ENCODE results near the gene LPCAT1.
"Not testable (repeated sequence)": the region's sequence is repeated elsewhere in the genome, so short reads cannot be mapped to it uniquely, and the experiment has no call there.

Gene LPCAT1

DNA sequence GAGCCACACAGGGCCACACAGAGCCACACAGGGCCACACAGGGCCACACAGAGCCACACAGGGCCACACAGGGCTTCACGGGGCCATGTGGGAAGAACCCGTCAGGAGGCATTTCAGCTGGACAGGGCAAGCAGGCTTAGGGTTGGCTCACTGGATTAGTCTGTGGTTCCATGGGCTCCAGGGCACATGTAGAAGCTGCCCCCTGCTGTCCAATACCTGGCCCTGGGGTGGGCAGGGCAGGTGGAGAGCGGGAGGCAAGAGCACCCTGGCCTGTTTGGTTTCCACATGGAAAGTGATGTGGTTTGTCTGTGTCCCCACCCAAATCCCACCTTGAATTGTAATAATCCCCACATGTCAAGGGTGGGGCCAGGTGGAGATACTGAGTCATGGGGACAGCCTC, 16.4 kb upstream of the LPCAT1 start:
- DNase-seq: no peak

- not testable (repeated sequence) for DNase-seq
Observed at GRCh38 chr5:1539393-1540161, 15.8 kb upstream of the LPCAT1 start.

DNA sequence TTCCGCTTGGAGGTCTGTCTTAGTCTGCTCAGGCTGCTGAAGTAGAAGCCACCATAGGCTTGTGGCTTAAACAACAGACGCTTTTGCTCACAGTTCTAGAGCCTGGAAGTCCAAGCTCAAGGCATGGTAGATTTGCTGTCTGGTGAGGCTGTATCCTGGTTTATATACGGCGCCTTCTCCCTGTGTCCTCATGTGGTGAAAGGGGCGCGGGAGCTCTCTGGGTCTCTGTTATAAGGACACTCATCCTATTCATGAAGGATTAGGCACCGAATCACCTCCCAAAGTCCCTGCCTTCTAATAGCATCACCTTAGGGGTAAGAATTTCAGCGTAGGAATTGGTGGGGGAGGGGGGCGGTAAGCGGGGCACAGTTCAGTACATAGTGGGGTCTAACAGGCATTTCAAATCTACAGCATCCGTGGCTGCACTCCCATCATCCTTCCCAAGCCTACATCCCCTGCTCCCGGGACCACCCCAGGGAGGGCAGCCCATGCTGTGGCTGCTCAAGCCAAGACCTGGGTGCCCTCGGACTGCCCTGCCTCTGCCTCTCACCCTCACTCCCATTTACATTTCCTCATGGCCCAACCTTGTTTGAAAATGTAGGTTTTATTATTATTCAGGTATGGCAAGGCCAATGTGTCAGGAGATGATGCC, 15.1 kb upstream of the LPCAT1 start:
- DNase-seq: no peak

GRCh38 chr5:1538276-1538675, 14.5 kb upstream of the LPCAT1 start:
- DNase-seq: no peak

GRCh38 chr5:1537603-1538154, 13.9 kb upstream of the LPCAT1 start:
- no peak for DNase-seq

- DNase-seq: no peak
Observed at GRCh38 chr5:1536871-1537602, 13.3 kb upstream of the LPCAT1 start.

DNA sequence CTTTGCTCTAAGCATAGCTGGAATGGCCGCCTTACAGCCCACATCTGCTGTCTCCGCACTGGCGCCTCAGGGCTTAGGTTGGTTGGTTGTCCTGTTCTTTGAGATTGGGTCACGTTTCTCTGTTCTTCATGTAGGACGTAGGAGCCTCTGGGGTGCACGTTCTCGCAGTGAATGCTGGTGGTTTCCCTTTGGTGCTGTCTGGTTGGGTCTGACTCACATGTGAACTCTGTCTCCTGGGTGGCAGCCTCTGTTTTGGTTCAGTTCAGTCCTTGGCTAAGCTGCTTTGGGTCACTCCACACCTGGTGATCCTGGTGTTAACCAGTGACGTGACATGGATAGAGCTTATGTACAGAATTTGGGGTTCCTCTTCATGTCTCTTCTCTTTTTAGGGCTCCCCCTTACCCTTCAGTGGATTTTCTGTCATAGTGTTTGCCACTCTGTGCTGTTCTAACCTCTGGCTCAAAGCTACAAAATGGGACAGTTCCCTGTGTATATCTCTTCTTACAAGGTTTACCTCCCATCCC, 12.6 kb upstream of the LPCAT1 start:
- DNase-seq: peak; percentile 77

DNA sequence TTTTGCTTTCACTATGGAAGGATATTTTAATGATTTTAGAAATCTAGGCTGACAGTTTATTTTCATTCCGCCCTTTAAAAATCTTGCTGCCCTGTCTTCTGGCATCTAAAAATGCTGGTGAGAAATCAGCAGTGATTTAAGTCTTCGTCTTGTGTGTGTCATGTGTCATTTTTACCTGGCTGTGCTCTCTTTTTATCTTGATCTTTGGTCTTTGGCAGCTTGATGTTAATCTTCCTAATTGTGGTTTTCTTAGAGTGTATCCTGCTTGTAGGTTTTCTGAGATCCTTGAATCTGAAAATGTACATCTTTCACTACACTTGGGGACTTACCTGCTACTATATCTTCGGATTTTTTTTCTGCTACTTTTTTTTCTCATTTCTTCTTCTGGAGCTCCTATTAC, 11.9 kb upstream of the LPCAT1 start:
- DNase-seq: no peak

GRCh38 chr5:1532384-1532783, 8.6 kb upstream of the LPCAT1 start:
- no peak for DNase-seq

DNA sequence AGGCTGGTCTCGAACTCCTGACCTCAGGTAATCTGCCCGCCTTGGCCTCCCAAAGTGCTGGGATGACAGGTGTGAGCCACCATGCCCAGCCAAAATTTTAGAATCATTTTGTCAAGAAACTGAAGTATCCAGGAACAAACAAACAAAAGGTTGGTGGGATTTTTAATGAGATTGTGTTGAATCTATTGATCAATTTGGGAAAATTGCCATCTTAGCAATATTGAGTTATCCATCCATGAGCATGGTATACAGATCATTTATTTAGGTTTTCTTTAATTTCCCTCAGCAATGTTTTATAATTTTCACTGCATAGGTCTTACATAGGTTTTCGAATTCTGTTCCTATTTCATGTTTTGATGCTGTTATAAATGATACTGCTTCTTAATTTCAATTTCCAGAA, 5.7 kb upstream of the LPCAT1 start:
- no peak for DNase-seq

DNA sequence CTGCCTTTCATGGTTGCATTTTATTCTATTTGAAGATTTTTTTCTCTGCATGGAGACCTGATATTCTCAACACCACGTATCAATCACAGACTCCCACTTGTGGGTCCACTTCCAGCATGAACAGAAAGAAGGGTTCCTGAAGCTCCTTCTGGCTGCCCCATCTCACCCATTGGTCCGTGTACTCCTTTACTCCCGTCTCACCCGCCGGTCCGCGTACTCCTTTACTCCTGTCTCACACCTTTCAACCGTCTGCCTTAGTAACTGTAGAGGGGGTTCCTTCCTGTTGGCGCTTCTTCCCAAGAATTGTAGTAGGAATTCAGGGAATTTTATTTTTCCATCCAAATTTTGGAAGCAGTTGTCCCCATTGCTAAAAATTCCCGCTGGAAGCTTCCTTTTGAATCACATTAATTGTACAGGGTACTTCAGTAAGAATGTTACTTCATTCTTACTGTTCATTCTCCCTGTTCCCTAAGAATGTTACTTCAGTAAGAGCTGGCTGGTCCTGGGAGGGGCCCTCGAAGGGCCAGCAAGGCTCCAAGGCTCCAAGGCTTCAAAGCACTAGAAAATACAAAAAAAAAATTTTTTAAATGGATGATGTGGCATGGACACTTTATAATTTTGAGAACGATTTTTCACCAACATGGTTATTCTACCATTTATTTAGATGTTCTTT, 3.9 kb upstream of the LPCAT1 start:
- DNase-seq: no peak

GRCh38 chr5:1526681-1527131, 2.9 kb upstream of the LPCAT1 start:
- no peak for DNase-seq

DNA sequence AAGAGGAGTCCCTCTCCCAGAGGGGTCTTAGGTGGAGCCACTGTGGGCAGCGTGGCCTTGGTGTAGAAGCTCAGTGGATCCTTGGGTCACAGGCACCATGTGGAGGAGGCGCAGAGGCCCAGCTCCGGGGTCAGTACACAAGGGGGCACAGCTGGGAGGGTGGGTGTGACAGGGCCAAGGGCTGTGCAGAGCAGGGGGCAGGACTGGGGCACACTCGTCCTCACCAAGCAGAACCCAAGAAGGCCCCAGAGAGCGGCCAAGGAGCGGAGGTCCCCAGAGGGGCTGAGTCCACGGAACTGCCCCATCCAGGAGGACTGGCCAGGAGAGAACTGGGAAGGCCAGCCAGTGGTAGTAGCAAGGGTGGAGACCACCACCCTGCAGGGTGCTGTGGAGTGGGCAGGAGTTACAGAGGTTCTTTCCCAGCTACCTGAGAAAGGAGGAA, 2.5 kb upstream of the LPCAT1 start:
- DNase-seq: no peak

- no peak for DNase-seq
Observed at GRCh38 chr5:1525624-1526189, 1.9 kb upstream of the LPCAT1 start.

- DNase-seq: no peak
Observed at GRCh38 chr5:1524799-1525623, 1.3 kb upstream of the LPCAT1 start.

- no peak for DNase-seq
Observed at GRCh38 chr5:1524481-1524798, 680 bp upstream of the LPCAT1 start.

DNA sequence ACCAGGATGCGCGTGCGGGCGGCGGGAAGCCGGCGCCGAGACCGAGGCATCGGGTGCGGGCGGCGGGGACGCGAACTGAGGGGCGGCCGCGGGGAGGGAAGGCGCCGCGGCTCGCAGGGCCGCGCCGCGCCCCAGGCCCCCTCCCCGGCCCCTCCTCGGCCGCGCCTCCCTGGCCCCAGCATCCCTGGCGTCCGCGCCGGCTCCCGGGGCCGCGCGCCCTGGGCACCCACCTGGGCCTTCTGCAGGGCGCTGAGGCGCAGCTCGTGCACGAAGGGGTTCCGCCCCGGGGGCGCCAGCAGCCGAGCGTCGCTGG, 324 bp downstream of the LPCAT1 start:
- DNase-seq: no peak

DNA sequence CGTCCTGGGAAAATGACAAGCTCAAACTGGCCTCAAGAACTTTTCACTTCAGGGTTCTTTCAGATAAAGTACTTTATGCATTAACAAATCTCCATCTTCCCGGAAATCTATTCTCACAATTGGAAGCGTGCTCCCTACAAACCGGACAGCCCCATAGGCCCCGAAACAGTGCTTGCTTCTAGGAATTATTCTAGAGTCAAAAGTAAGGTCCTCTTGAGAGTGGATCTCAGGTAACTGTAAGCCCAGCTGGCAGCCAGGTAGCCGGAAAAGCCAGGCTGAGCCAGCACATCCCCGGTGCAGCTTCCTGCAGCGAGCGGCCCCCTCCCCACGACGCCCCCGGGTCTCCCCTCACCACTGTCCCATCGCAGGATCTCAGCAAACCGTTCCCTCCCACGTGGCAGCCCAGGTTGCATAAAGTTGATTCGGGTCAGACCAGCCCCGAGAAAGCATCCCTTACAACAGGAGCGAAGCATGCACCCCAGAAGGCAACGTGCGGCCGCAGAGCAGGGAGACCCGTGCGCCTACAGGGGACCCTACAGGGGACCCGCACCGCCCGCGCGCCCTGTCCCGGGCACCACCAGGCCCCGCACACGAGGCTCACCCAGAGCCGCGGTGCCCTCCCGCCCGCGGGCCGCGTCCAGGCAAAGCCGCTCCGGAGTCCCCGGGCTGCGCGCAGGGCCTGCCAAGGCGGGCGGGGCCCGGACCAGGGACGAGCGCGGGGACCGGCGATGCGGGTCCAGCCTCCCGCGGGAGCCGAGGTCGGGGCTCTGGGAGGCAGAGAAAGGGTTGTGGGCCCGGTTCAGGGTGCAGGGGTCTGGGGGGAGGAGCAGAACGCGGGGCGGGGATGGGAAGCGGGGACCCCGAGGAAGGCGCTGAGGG, 920 bp downstream of the LPCAT1 start:
- DNase-seq: peak; percentile 21

GRCh38 chr5:1521671-1522600, 1.8 kb downstream of the LPCAT1 start:
- no peak for DNase-seq

Measured in activated naive CD4-positive, alpha-beta T cell treated with Interleukin-2 at 50 U/mL for 16 hours (primary cell).